Neural progenitor cell (in vitro differentiated cells): Measurements from ENCODE around the gene MESD. TPM values are rescaled to one million over a fixed set of nuclear protein-coding genes. Genes with fewer than 3 reads are reported as not detected.
A peak's percentile ranks its signal among the peaks of the same experiment; 100 is the strongest.

ENCODE experiments used
- DNase-seq: peaks from one replicate; pipeline ENCODE4 v3.0.0-alpha.2; 2016; ENCODE audit warnings: low spot score
- H2AFZ ChIP-seq: fragments of 200-600 bp; sonication (generic); replicated peaks from 2 replicates; pipeline ENCODE4 v1.6.1; 2016; ENCODE audit warnings: antibody characterized with exemption
- H3F3A ChIP-seq: fragments of 200-600 bp; sonication (generic); 2 replicates; pipeline ENCODE4 v1.6.1; 2016; ENCODE audit warnings: antibody characterized with exemption, low read depth
- H3K27ac ChIP-seq: fragments of 200-600 bp; sonication (generic); 2 replicates; pipeline ENCODE4 v1.5.1; 2016; ENCODE audit warnings: mild to moderate bottlenecking
- H3K27me3 ChIP-seq: fragments of 200-600 bp; sonication (generic); 2 replicates; pipeline ENCODE4 v1.6.1; 2016; ENCODE audit warnings: mild to moderate bottlenecking, moderate library complexity
- H3K36me3 ChIP-seq: fragments of 200-600 bp; sonication (generic); 2 replicates; pipeline ENCODE4 v1.5.1; 2016
- H3K4me1 ChIP-seq: fragments of 200-600 bp; sonication (generic); 2 replicates; pipeline ENCODE4 v1.6.1; 2016; ENCODE audit warnings: mixed run types
- H3K4me2 ChIP-seq: fragments of 200-600 bp; sonication (generic); 2 replicates; pipeline ENCODE4 v1.6.1; 2016
- H3K4me3 ChIP-seq: fragments of 200-600 bp; sonication (generic); 2 replicates; pipeline ENCODE4 v1.5.1; 2016
- H3K79me2 ChIP-seq: fragments of 200-600 bp; sonication (generic); 2 replicates; pipeline ENCODE4 v1.6.1; 2016; ENCODE audit warnings: low read depth
- H3K9ac ChIP-seq: fragments of 200-600 bp; sonication (generic); 2 replicates; pipeline ENCODE4 v1.6.1; 2016
- H3K9me3 ChIP-seq: fragments of 200-600 bp; sonication (generic); 2 replicates; pipeline ENCODE4 v1.5.1; 2016; ENCODE audit warnings: low read depth
- H4K20me1 ChIP-seq: fragments of 200-600 bp; sonication (generic); 2 replicates; pipeline ENCODE4 v1.6.1; 2016; ENCODE audit warnings: low read depth
- H3K27ac Mint-ChIP-seq: 3 replicates; pipeline ENCODE4 v1.8.0; 2021; ENCODE audit warnings: mixed read lengths
- H3K27me3 Mint-ChIP-seq: 2 replicates; pipeline ENCODE4 v1.8.0; 2022; ENCODE audit warnings: low read depth, mild to moderate bottlenecking, inconsistent platforms, moderate library complexity, mixed read lengths; ENCODE audit not compliant: insufficient read depth
- H3K36me3 Mint-ChIP-seq: 3 replicates; pipeline ENCODE4 v1.8.0; 2021; ENCODE audit warnings: mixed read lengths
- H3K4me1 Mint-ChIP-seq: 3 replicates; pipeline ENCODE4 v1.8.0; 2021; ENCODE audit warnings: mixed read lengths
- H3K4me3 Mint-ChIP-seq: 3 replicates; pipeline ENCODE4 v1.8.0; 2021; ENCODE audit warnings: mild to moderate bottlenecking, moderate library complexity, mixed read lengths
- H3K9me3 Mint-ChIP-seq: 3 replicates; pipeline ENCODE4 v1.8.0; 2020; ENCODE audit warnings: mixed read lengths
- EZH2 ChIP-seq: fragments of 200-600 bp; sonication (generic); IDR thresholded peaks from 2 replicates; pipeline ENCODE4 v1.6.1; 2017; ENCODE audit warnings: antibody characterized with exemption, mild to moderate bottlenecking, moderate library complexity
- EZH2phosphoT487 ChIP-seq: fragments of 200-600 bp; sonication (generic); IDR thresholded peaks from 2 replicates; pipeline ENCODE4 v1.6.1; 2017; ENCODE audit warnings: antibody characterized with exemption
- total RNA-seq: library from RNA; depleted of rRNA; stranded (reverse); fragments of >200 nt; gene quantifications from 2 replicates; pipeline ENCODE4 v1.2.3, GENCODE V29; 2015; ENCODE audit warnings: low replicate concordance
- TF ChIP-seq, protein P1 (sequence below): fragments of 200-600 bp; sonication (generic); IDR thresholded peaks from 2 replicates; pipeline ENCODE4 v1.5.1; 2017; ENCODE audit warnings: antibody characterized with exemption, mild to moderate bottlenecking

The MESD gene
- total RNA-seq, 1 donor from 2014 or later = 31.5 TPM

DNA sequence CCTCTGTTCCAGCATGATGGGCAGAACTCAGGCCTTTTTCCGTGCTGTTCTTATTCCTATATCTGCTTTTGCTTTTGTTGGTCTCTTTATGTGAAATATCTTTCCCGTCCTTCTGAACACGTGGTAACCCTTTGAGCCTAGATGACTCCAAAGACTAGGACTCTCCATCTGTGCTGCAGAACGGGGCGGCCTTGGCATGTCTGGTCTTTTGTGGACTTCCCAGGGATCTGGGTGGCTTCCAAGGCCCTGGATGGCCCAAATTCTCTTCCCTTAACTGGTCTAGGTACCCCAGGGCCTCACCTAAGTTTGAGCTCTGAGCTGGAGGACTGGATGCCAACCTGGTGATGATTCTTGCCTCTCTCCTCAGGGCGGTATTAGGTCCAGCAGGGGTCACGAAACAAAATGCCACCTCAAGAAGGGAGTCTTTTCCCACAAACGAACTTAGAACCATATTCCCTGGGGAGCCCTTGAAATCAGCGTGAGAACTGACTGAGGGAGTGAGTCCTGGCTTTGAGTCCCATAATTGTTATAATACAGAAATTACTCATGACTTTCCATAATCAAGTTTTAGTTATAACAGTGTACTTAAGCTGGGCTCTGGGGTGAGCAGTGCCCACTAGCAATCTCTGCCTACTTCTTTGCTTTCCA, 25.0 kb upstream of the MESD start:
- TF ChIP-seq EZH2 = no peak
- TF ChIP-seq, protein P1, sequence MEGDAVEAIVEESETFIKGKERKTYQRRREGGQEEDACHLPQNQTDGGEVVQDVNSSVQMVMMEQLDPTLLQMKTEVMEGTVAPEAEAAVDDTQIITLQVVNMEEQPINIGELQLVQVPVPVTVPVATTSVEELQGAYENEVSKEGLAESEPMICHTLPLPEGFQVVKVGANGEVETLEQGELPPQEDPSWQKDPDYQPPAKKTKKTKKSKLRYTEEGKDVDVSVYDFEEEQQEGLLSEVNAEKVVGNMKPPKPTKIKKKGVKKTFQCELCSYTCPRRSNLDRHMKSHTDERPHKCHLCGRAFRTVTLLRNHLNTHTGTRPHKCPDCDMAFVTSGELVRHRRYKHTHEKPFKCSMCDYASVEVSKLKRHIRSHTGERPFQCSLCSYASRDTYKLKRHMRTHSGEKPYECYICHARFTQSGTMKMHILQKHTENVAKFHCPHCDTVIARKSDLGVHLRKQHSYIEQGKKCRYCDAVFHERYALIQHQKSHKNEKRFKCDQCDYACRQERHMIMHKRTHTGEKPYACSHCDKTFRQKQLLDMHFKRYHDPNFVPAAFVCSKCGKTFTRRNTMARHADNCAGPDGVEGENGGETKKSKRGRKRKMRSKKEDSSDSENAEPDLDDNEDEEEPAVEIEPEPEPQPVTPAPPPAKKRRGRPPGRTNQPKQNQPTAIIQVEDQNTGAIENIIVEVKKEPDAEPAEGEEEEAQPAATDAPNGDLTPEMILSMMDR = no peak
- TF ChIP-seq EZH2phosphoT487 = no peak
- Histone ChIP-seq H3K4me3 (no peak overlapping the region), H3K27ac (no peak overlapping the region)

DNA sequence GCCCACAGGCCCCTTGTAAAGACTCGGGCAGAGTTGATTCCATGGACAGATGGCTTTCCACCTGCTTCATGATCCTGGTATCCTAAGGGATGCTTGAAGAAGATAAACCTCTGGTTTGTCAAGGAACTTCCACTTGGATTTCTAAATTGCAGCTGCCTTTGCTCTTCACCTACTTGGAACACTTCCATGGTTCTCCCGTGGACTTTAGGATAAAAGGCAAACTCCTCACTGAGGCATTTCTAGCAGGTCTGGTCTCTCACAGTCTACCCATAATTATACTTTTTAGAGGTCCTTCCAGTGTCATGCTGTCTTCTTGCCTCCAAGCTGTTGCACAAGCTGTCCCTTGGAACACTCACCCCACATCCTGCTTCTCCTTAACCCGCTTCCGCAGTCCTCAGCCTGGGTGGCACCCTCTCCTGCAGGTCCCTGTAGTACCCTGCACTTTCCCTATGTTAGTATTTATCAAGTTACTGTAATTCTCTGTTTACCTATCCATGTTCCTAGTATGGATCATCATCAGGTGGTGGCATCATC, 23.8 kb upstream of the MESD start:
- TF ChIP-seq EZH2phosphoT487 (no peak), EZH2 (no peak)
- TF ChIP-seq, protein P1 = no peak
- Mint-ChIP-seq H3K9me3 (peaks cover 1% of the 10 kb centered on the region), H3K36me3 (peaks cover 11% of the 10 kb centered on the region), H3K27ac (no peak overlapping the region), H3K27me3 (peaks cover 3% of the 10 kb centered on the region), H3K4me1 (peaks cover 20% of the 10 kb centered on the region), H3K4me3 (no peak overlapping the region)
- Histone ChIP-seq H3K4me1 (peaks cover 6% of the 10 kb centered on the region), H4K20me1 (no peaks in the 10 kb centered on the region), H3K27me3 (no peaks in the 10 kb centered on the region), H2AFZ (no peak overlapping the region), H3K4me3 (no peak overlapping the region), H3K36me3 (no peaks in the 10 kb centered on the region), H3K79me2 (no peaks in the 10 kb centered on the region), H3K9ac (no peak overlapping the region), H3K27ac (no peak overlapping the region), H3K4me2 (no peak overlapping the region), H3K9me3 (no peaks in the 10 kb centered on the region), H3F3A (peaks cover 10% of the 10 kb centered on the region)
- DNase-seq = no peak

More for the DNA sequence above, 25.0 kb upstream of the MESD start:
- Histone ChIP-seq H2AFZ (no peak overlapping the region), H3K9me3 (no peaks in the 10 kb centered on the region), H3K4me2 (no peak overlapping the region), H3F3A (peaks cover 10% of the 10 kb centered on the region), H4K20me1 (no peaks in the 10 kb centered on the region), H3K4me1 (peaks cover 6% of the 10 kb centered on the region), H3K36me3 (no peaks in the 10 kb centered on the region), H3K27me3 (no peaks in the 10 kb centered on the region), H3K79me2 (no peaks in the 10 kb centered on the region), H3K9ac (no peak overlapping the region)
- DNase-seq = no peak
- no peak overlapping the region for H3K4me3 Mint-ChIP-seq
- H3K27me3 Mint-ChIP-seq = peaks cover 3% of the 10 kb centered on the region
- H3K9me3 Mint-ChIP-seq = peaks cover 1% of the 10 kb centered on the region
- H3K36me3 Mint-ChIP-seq = peaks cover 11% of the 10 kb centered on the region
- peak overlapping the region; percentile 78 for H3K27ac Mint-ChIP-seq
- H3K4me1 Mint-ChIP-seq = peaks cover 20% of the 10 kb centered on the region

DNA sequence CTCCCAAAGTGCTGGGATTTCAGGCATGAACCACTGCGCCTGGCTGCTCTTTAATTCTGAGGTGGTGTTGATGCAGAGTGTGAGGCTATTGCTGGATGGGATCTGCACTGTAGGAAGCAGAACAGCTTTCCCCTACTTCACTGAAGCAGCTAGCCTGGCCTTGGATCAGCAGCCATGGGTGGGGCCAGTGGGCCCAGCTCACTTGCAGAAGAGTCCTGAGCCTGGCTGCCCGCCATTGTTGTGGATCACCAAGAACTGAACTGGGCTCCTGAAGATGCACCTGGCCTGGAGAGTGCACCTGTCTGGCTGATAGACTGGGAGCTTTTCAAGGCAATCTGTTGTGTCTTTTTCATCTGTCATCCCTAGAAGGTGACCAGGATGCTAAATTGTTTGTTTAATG, 23.0 kb upstream of the MESD start:
- peaks cover 3% of the 10 kb centered on the region for H3K27me3 Mint-ChIP-seq
- Histone ChIP-seq H3K27ac (no peak overlapping the region), H3K9me3 (no peaks in the 10 kb centered on the region), H3K4me2 (no peak overlapping the region), H2AFZ (no peak overlapping the region), H3K9ac (no peak overlapping the region), H3F3A (peaks cover 10% of the 10 kb centered on the region), H3K4me1 (peaks cover 6% of the 10 kb centered on the region), H3K36me3 (no peaks in the 10 kb centered on the region), H3K79me2 (peaks cover 2% of the 10 kb centered on the region), H3K27me3 (no peaks in the 10 kb centered on the region), H4K20me1 (no peaks in the 10 kb centered on the region), H3K4me3 (no peak overlapping the region)
- no peak overlapping the region for H3K4me3 Mint-ChIP-seq
- no peak for DNase-seq
- H3K36me3 Mint-ChIP-seq = peaks cover 11% of the 10 kb centered on the region
- H3K9me3 Mint-ChIP-seq = peaks cover 1% of the 10 kb centered on the region
- TF ChIP-seq, protein P1 = no peak
- TF ChIP-seq EZH2phosphoT487 (no peak), EZH2 (no peak)
- no peak overlapping the region for H3K27ac Mint-ChIP-seq
- H3K4me1 Mint-ChIP-seq = peaks cover 20% of the 10 kb centered on the region
